IPS-18c (cell line): ENCODE measurements around the gene XIST.

Source experiments
- H3K4me3 ChIP-seq: 2 replicates; pipeline ENCODE4 v1.7.0; 2013; ENCODE audit warnings: low read depth, mild to moderate bottlenecking, low read length, moderate library complexity; ENCODE audit not compliant: insufficient read depth
- H3K9me3 ChIP-seq: one replicate; pipeline ENCODE4 v1.6.1; 2013; ENCODE audit warnings: mild to moderate bottlenecking, low read length, moderate library complexity; ENCODE audit not compliant: control insufficient read depth, insufficient read depth

Gene XIST

DNA sequence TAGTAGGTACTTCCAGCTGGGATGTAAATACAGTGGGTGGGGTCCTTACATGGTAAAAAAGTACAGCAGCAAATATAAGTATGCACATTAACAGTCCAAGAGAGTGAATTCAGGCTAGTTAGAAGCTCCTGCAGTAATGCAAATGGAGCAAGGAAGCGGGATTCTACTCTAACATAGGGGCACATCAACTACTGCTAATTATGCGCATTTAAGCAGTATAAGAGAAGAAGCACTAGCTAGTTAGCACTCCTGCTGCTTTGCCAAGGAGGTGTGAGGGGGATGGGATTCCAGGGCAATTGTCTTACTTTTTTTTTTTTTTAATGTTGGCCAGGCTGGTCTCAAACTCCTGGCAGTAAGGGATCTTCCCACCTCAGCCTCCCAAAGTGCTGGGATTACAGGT, 5.4 kb downstream of the XIST start:
- H3K9me3 ChIP-seq: no peaks in the 10 kb centered on the region
- H3K4me3 ChIP-seq: no peak overlapping the region

DNA sequence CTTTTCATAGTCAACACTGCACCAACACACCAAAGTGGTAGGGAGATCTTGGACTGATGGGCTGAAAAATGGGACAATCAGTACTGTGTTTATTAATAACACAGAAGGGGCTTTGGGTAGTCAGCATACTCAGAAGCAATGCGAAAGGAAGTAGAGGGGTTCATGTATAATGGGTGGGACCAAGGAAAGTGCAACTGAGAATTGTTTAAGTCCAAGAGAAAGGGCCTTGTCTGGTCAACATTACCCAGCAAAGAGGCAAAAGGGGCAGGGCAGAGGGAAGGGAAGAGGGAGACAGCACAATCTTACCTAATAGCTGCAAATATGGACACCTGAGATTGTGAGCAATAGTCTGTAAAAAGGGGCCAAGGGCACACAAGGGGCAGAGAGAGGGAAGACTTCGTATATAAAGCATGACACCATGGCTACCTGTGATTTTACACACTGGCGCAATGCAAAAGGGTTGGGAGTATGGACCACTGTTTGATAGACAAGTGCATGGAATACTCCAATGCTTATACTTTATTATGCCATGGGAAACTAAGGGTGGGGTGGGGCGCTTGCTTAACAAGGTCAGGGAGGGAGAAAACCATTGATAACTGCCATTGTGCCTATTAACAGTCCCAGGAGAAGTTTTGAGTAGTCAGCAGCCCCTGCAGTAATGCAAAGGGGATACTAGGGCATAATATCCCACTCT, 9.8 kb downstream of the XIST start:
- no peak overlapping the region for H3K4me3 ChIP-seq
- H3K9me3 ChIP-seq: no peaks in the 10 kb centered on the region

DNA sequence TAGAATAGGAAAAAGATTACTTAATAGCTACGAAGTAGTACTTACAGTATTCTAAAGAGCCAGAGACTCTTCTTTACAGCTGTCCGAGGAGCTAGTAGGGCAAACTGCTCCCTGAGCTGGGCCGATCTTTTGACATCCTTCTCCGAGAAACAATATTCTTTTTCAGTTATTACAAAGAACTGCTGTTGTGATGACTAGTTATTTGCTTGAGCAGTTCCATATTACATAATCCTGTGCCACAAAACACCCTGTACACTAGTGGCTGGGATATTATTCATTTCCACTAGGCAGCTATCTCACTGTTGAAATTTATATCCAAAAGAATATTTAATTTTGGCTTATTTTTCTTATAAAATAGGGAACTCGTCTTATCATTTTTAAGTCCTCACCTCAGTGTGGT, 11.2 kb downstream of the XIST start:
- no peak overlapping the region for H3K4me3 ChIP-seq
- H3K9me3 ChIP-seq: no peaks in the 10 kb centered on the region

DNA sequence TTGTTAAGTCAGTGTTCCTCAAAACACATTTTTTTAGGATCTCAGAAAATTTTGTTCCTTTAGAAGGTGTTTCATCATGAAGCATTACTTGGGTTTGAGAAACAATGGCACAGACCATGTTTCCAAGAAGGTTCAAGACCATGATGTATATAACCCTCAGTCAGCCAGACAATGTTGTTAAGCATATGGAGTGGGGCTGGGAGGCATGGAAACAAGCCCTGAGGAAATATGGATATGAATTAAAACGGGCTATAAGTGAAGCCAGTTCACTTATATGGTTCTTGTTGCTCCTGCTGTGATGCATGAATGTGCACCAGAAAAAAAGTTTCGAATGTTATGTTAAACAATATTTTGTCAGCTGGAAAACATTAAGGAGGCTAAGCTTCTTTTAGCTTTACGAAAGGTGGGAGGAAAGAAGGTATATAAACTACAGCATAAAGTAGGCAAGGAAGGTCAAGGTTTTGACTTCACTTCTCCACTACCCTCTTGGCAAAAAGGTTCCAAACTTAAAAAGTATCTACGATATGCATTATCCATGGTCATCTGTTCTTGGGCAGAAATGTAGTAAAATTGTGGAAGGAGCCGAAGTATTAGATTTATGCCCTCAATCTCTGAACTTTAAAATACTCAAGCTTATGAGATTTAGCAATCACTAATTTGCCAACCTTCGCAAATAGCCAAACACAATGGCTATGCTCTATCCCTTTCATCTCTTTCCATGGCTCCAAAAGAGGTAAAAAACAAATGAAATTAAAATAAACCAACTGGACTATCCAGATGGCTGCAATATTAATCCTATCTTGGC, 12.2 kb downstream of the XIST start:
- Histone ChIP-seq H3K9me3 (no peaks in the 10 kb centered on the region), H3K4me3 (no peak overlapping the region)

DNA sequence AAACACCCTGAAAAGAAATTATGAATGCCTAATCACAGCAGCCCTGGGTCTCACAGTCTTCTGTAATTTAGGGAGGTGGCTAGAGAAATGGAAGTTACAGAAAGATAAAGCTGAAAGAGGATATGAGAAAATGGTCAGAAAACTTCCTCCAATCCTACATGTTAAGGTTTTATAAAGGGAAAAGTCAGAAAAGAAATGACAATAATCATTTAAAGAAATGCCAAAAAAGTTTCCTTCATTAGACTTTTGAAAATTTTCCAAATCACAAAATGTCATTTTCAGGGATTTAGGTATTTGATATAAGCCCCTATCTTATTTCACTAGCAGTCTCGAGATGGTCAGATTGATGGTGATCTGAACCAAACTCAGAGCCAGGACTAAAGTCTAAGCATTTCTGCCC, 13.4 kb downstream of the XIST start:
- H3K9me3 ChIP-seq: no peaks in the 10 kb centered on the region
- H3K4me3 ChIP-seq: no peak overlapping the region

DNA sequence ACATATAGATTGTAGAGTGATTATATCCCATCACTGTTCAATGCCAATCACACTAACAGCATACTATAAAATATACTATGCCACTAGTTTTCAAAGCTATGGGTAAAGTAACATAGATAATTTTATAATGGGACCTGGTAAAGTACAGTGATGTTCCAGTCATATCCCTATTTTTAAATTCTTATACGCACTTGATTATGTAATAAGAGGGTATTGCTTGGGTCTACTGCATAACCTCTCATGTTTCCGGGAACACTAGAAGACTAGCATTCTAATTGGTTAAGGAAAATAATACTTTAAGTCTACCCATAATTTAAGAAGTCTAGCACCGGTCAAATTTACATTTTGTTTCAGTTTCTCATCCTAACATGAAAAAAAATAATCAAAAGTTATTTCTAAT, 14.4 kb downstream of the XIST start:
- Histone ChIP-seq H3K4me3 (no peak overlapping the region), H3K9me3 (no peaks in the 10 kb centered on the region)

DNA sequence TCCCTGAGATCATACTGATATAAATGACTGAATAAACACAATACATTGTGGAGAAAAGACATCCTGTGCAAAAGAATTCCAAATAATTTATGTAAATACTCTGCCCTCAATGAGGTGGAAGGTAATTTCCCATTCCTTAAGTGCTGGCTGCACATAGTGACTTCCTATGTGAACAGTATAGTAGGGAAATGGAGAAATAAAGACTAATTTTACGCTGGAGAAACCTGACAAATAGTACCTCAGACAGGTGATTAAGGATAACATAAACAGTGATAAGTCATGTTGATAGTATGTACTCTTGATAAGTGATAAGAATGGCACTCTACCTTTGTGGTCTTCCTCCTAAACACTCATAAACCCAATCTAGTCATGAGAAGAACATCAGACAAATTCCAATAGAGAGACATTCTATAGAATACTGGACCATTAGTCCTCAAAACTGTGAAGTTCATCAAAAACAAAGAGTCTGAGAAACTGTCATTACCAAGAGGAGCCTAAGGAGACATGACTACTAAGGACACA, 15.5 kb downstream of the XIST start:
- Histone ChIP-seq H3K9me3 (no peaks in the 10 kb centered on the region), H3K4me3 (no peak overlapping the region)

DNA sequence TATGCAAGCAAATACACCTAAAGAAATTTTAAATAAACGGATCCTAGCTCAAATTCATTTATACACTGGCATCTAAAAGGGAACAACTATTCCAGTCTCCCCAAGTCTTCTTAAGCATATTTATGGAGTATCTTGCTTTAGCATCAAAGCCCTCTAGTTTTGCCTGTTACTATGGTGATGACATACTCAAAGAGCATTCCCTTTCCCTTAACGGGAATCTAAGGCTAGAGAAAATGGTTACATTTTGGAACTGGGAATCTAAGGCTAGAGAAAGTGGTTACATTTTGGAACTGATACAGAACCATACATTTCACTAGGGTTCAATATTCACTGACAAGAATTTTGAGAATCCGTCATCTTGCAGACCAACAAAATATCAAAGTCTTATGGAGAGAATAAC, 18.3 kb downstream of the XIST start:
- H3K9me3 ChIP-seq: no peaks in the 10 kb centered on the region
- no peak overlapping the region for H3K4me3 ChIP-seq

DNA sequence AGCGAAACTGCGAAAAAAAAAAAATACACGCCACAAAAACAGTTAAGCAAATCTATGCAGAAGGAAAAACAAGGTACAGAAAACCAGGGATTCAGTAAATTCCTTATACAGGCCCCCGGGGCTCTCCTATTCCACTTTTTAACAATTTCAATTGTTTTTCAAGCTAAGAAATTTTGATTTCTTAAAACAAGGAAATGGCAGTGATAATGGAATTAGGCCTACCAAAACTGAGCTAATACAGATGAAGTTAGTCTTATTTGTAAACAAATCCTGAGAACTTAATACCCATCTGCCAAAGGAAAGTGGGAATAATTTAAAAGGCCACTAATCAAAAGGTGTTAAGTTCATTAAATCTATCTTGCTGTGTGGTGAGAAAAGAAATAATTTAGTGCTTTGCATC, 20.2 kb downstream of the XIST start:
- no peak overlapping the region for H3K4me3 ChIP-seq
- H3K9me3 ChIP-seq: no peaks in the 10 kb centered on the region

DNA sequence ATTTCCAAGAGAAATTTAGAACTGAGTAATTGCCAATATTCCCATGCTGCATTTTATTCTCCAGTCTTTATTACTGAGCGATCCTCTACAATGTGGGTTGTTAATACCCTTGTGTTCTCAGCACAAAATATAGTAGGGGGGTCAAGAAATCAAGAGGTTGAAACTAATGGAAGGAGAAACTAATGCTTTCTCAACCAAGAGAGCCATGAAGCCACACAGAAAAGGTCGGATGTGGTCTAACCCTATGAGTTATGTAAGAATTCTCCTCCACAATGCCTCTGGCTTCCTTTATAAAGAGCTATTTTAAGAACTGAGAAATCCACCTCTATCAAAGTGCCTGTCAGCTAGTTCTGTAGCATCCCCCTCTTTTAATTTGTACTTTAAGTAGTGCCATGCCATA, 21.0 kb downstream of the XIST start:
- H3K4me3 ChIP-seq: no peak overlapping the region
- H3K9me3 ChIP-seq: no peaks in the 10 kb centered on the region

DNA sequence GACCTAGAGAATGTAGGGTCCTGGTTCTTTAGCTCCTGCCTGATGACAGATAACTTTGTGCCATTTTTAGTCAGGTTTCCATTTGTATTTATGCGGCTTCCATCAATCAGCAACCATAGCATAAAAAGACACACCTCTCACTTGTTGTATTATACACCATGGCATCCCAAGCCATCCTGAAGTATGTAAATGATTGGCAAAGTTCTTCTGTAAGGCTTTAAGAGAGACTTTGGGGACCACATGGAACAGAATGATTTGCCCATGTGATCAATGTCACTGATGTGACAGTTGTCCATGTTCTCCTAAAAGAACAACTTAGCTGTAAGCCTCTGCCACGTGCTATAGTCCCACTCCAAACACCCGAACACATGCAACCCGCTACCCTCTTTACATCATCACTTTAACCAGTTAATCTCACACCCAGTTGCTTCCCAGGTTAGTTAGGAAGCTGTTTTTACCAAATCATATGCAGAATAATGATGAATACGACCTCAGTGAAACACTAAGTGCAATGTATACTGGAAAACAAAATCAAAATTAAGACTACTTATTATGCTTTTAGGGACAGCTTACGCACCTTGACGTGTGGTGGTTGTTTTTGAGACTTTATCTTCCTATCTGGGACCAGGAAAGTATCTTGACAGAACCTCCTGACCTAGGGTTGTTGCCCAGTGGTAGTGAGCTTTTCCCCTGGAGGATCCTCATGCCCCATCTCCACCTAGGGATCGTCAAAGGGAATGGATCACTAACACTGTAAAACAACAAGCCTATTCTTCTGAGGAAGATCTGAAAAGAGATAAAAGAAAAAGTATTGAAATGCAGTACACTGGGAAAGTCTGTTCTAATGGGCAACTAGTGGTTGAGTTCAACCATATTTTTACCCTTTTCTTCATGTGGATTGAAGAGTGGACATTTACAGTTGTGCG, 21.8 kb downstream of the XIST start:
- Histone ChIP-seq H3K9me3 (no peaks in the 10 kb centered on the region), H3K4me3 (no peak overlapping the region)

DNA sequence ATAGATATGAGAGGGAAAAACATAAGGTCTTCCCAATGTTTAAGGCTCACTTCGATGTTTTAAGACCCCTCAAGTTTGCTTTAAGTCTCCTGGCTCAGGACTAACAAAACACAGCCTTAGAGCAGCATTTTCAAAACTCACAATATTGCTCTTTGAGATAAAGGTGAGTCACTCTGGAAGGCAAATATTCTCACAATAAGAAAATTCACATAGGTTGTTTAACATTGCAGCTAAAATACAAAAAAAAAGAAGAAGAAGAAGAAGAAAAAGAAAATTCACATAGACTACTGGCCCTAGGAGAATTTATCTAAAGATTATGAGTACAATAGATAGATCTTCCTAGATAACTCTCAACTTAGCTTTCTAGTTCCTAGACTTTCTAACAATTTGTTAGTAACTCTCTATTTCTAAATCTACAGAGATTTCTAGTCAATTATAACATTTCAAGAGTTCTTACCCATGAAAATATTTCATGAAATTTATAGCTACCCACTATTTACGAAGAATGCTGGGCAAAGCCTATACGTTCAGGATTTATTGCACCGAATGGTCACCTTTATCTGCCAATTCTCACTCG, 22.5 kb downstream of the XIST start:
- Histone ChIP-seq H3K4me3 (no peak overlapping the region), H3K9me3 (no peaks in the 10 kb centered on the region)

DNA sequence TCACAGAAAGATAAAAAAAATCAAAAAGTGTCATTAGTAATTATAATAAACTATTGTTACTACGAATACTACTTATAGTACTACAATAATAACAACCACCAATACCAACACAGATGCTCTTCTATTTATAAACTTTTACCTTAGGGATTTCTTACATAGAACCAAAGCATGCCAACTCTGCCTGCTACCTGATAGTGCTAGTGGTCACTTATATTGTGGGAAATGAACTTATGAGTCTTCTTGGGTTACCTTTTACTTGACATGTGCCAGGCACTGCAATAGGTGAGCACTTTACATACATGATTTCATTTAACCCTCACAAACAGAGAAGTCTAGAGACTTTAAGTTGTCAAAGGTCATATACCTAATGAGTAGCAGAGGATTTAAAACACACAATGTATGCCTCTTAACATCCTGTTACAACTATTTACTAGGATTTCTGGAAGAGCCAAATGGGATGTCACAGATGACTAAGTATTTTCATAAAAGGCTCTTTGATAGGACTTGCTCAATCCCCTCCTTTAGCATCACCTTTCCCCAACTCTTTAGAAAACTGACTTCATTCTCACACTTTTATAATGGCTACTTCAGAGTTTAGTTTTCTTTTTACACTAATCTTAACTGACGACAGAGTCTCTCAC, 24.3 kb downstream of the XIST start:
- H3K4me3 ChIP-seq: no peak overlapping the region
- H3K9me3 ChIP-seq: no peaks in the 10 kb centered on the region

DNA sequence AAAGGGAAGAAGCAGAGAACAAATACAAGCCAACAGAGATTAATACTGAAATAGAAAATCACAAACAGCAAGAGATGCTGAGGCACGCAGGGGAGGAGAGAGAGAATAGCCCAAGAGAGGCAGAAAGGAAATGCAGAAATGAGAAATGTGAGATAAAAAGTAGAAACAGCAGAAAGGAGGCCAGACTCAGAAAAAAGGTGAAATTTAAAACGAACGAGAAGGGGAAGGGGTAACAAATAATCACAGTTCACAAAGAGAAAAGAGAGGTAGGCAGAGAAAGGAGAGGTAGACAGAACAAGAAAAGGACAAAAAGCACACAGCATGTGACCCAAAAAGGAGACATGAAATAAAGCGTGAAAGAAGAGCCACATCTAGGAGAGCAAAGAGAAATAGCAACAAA, 25.1 kb downstream of the XIST start:
- no peaks in the 10 kb centered on the region for H3K9me3 ChIP-seq
- no peak overlapping the region for H3K4me3 ChIP-seq

DNA sequence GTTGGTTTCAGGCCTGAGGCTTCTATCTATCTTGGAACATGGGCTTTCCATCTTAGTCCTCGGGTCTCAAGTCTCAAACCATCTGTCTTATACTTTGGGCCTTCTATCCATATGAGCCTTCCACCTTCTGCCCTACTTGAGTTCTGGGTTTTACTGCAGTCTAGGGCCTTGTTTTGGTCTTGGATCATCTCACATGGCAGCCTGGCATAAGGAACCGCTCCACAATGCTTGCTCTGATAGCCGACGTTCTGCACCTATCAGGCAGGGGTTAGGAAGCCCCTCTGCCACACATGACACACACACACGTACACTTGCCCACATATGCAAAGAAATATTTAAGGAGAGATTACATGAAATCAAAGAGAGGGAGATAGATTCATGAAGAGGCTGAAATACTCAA, 25.5 kb downstream of the XIST start:
- Histone ChIP-seq H3K4me3 (no peak overlapping the region), H3K9me3 (no peaks in the 10 kb centered on the region)

DNA sequence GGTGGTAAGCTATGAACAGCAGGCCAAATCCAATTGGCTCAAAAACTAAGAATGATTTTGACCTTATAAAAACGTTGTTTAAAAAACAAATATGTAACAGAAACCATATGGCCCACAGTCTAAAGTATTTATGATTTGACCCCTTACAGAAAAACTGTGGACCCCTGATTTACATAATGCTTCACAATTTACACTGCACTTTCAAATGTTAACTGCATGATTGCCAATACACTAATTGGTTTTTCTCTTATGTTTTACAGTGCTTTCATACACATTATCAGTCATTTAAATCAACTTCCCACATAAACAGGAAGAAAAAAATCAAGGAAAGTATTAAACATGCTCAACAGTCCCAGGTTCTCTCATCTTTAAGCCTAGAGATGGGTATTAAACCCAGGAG, 26.9 kb downstream of the XIST start:
- no peaks in the 10 kb centered on the region for H3K9me3 ChIP-seq
- no peak overlapping the region for H3K4me3 ChIP-seq

DNA sequence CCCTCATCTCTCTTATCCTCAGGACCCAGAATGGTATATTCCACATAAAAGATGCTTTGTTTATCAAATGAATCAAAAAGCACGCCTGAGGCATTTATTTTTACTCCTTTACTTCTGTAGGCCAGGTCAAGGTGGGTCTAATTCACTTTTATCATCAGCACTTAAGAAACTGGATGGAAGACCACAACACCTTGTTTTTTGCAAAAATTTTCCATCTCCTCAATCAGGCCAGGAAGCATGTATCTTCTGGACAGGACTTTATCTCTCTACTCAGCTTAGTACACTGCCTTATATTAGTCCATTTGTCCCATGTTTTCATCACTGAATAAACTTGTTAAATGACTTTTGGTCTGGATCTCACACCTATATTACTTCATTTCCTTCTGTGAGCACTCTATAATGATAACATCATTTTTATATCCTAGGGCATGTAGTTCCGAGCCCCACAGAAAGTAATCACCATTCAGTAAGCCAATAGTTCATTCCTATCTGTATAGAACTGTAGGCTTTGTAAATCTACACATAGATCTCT, 29.0 kb downstream of the XIST start:
- no peaks in the 10 kb centered on the region for H3K9me3 ChIP-seq
- H3K4me3 ChIP-seq: no peak overlapping the region
